ENCODE results near the gene SELENOV.

The SELENOV gene

GRCh38 chr19:39480337-39481228 lies 34.4 kb upstream of the SELENOV start, which contains the start of gene TIMM50:
Gene TIMM50 (plus strand): TSS chr19:39480838. CDS start chr19:39480854, 16 bp downstream.
- peak; percentile 80 for DNase-seq (ENCODE audit: extremely low read depth, low read depth)
- TF ChIP-seq, protein P1, sequence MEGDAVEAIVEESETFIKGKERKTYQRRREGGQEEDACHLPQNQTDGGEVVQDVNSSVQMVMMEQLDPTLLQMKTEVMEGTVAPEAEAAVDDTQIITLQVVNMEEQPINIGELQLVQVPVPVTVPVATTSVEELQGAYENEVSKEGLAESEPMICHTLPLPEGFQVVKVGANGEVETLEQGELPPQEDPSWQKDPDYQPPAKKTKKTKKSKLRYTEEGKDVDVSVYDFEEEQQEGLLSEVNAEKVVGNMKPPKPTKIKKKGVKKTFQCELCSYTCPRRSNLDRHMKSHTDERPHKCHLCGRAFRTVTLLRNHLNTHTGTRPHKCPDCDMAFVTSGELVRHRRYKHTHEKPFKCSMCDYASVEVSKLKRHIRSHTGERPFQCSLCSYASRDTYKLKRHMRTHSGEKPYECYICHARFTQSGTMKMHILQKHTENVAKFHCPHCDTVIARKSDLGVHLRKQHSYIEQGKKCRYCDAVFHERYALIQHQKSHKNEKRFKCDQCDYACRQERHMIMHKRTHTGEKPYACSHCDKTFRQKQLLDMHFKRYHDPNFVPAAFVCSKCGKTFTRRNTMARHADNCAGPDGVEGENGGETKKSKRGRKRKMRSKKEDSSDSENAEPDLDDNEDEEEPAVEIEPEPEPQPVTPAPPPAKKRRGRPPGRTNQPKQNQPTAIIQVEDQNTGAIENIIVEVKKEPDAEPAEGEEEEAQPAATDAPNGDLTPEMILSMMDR (IDR thresholded peaks at IDR 0.05; ENCODE audit: low read depth, low read length), result no peak

DNA sequence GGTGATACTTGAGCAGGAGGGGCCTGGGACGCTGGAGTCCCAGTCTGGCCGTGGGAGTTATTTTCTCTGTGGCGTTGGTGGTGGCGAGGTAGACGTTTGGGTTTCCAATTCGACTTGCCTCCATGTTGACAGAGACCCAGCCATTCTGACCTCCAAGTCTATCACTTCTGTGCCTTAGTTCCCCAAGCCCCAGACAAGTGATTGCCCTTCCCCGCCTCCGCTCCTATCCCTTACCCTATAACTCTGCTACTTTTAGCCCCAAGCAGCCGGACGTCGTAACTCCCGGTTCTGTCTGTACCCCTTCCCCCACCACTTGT lies 33.8 kb upstream of the SELENOV start:
- TF ChIP-seq, protein P1 (IDR thresholded peaks at IDR 0.05; ENCODE audit: low read depth, low read length), result no peak
- DNase-seq (ENCODE audit: extremely low read depth, low read depth), result no peak

- no peak for DNase-seq (ENCODE audit: extremely low read depth, low read depth)
- TF ChIP-seq, protein P1 (IDR thresholded peaks at IDR 0.05; ENCODE audit: low read depth, low read length), result no peak
Observed at GRCh38 chr19:39481676-39482075, 33.3 kb upstream of the SELENOV start.

DNA sequence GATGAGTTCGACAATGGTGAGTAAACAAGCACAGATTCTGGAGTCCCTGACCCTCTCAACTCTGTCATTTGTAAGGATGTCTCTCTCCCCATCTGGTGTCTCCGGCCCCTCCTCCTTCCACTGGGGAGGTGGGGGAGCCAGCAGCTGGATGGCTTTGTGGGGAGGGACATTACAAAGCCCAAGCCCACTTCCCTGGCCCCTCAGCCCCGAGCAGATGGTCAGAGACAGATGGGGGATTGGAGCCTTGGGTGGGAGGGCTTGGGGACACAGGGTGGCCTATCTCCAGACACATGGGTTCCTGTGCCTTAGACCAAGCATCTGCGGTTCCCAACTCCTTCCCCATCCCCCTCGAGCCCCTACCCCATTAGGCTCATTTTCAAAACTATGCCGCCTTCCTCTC lies 31.8 kb upstream of the SELENOV start:
- TF ChIP-seq, protein P1 (IDR thresholded peaks at IDR 0.05; ENCODE audit: low read depth, low read length), result no peak
- no peak for DNase-seq (ENCODE audit: extremely low read depth, low read depth)

- TF ChIP-seq, protein P1 (IDR thresholded peaks at IDR 0.05; ENCODE audit: low read depth, low read length), result no peak
- DNase-seq (ENCODE audit: extremely low read depth, low read depth), result no peak
Observed at GRCh38 chr19:39489756-39490155, 25.2 kb upstream of the SELENOV start.

GRCh38 chr19:39492225-39492624 lies 22.7 kb upstream of the SELENOV start:
- TF ChIP-seq, protein P1 (IDR thresholded peaks at IDR 0.05; ENCODE audit: low read depth, low read length), result no peak
- DNase-seq (ENCODE audit: extremely low read depth, low read depth), result no peak

DNA sequence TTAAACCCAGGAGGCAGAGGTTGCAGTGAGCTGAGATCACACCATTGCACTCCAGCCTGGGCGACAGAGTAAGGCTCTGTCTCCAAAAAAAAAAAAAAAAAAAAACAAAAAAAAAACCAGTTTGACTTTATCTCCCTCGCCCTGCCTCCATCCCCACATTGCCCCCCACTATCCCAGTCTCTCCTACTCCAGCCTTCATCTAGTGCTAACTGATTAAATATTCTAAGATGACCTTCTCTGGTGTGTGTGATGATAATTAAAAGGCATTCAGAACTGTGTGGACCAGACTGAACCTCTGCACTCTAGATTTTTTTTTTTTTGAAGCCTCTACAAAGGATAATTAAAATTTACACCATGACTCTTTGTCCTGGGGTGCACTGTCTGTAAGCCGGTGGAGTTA lies 22.2 kb upstream of the SELENOV start:
- TF ChIP-seq, protein P1 (IDR thresholded peaks at IDR 0.05; ENCODE audit: low read depth, low read length), result no peak
- no peak for DNase-seq (ENCODE audit: extremely low read depth, low read depth)
